Germinal center (tissue), 1 donor: ENCODE results near the gene CFAP46.
"Not testable (repeated sequence)": the region's sequence is repeated elsewhere in the genome, so short reads cannot be mapped to it uniquely, and the experiment has no call there.

Experiments
- DNase-seq: peaks from one replicate; pipeline ENCODE4 v3.0.0; 2012; ENCODE audit warnings: mixed read lengths, low spot score

Gene CFAP46

DNA sequence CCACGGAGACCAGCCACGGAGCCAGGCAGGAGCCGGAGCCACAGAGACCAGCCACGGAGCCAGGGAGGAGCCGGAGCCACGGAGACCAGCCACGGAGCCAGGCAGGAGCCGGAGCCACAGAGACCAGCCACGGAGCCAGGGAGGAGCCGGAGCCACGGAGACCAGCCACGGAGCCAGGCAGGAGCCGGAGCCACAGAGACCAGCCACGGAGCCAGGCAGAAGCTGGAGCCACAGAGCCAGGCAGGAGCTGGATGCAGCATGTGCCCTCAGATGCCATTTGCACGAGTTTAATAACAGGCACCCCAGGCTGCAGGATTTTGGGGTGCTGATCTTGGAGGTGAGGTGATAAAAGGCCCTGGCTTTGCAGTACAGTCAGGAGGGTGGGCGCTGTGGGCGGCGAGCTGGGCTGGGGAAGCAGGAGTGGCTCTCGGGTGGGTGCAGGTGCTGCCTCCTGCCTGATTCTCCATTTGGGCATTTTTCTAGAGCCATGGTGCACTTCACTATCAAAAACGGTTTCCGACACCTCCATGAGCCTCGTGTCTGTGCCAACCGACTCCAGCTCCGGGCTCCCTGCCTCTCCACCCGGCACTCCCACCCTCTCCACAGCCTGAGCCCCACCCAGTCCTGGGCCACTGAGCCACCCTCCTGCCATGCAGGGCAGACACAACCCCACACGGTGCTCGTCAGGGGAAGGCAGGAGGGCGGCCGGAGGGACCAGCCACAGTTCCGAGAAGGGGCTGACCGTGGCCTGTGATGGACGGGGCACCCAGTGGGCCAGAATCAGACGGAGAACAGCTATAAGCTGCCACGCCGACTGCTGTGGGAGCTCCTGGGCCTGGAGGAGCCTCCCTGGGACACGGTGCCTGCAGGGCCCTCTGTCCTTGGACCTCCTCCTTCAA, 115.6 kb downstream of the CFAP46 start:
- DNase-seq = no peak

- not testable (repeated sequence) for DNase-seq
Observed at GRCh38 chr10:132825783-132826523, 116.4 kb downstream of the CFAP46 start.

GRCh38 chr10:132820056-132820455, 122.3 kb downstream of the CFAP46 start:
- DNase-seq = no peak

DNA sequence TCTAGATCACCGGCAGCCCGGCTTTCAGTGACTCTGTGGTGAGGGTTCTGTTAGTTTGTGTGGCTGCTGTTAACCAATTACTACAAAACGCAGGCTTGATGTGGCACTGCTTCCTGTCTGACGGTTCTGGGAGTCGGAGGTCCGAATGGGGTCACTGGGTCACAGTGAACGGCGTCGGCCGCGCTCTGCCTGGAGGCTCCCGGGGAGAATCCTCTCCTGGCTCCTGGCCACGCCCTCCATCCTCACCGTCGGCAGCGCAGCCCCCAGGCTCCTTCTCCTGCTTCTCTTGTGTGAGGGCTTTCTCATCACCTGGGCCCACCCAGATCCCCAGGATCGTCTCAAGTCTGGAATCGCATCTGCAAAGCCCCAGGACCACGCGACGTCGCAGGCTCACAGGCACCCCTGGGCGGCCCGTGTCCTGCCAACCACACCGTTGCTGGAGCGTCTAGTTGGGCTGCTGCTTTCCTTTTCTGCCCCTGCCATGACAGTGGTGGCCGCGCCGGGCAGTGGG, 124.6 kb downstream of the CFAP46 start:
- no peak for DNase-seq

DNA sequence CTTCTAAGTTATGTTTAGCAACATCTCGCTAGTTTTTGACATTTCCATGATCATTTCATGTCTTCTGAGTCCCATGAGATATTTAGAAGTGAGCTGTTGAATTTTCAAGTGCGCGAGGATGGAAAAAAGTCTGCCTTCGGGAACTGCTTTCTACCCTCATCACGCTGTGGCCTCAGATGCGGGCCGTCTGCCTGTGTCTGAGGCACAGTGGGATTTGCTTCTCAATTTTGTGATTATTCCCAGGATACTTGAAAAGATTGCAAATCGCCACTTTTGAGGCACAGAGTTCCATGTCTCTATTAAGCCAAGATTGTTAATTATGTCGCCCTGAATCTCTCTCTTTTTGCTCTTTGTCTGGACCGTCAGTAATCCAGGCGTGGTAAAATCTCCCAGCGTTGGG, 125.7 kb downstream of the CFAP46 start:
- DNase-seq = no peak

- DNase-seq = no peak
Observed at GRCh38 chr10:132815168-132815857, 127.1 kb downstream of the CFAP46 start.

GRCh38 chr10:132814469-132814856, 127.9 kb downstream of the CFAP46 start:
- DNase-seq = no peak

DNA sequence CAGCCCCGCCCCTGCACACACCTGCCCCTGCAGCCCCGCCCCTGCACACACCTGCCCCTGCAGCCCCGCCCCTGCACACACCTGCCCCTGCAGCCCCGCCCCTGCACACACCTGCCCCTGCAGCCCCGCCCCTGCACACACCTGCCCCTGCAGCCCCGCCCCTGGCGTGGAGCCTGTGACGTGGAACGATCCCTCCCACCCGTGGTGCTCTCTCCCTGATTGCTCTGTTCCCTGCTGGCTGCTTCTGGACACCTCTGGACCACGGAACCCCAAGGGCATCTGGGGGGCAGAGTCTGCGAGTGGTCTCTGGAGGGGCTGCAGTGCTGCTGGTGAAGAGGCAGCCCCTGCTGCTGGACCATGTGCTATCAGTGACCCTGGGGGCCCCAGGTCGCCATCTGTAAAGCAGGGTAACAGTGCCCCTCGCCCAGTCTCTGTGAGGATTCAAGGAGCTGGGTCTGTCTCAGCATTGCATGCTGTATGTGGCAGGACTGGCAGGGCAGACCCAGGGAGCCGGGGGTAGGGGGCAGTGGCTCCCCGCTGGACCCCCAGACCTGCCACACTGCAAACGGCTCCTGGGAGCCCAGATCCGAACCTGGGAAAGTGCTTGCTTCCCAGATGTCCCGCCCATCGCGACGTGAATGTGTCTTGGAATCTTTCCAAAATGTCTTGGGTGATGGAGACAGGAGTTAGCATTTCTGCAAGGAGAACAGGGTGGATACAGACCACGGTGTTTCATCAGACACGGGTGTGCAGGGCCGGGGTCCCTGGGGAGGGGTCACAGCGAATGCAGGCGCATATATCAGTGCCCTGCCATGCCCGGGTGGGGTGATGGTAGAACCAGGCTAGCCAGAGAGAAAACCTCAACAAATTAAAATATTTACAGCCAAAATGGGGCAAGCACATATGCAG, 128.6 kb downstream of the CFAP46 start:
- DNase-seq = no peak

DNA sequence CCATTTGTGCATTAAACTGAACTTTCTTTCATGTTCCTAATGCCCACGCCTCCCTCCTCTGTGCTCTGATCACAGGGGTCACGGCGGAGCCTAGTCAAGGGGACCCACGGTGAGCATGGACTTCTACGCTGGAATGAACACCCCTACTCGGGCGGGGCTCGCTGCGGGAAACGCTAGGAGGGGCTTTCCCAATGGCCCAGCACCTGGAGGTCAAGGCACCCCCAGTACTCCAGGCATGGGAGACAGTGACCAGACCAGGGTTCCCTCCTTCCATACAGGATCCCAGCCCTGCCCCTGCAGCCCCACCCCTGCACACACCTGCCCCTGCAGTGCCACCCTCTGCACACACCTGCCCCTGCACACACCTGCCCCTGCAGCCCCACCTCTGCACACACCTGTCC, 129.4 kb downstream of the CFAP46 start:
- DNase-seq = no peak

GRCh38 chr10:132812520-132812919, 129.8 kb downstream of the CFAP46 start:
- DNase-seq = no peak

GRCh38 chr10:132811891-132812481, 130.4 kb downstream of the CFAP46 start:
- DNase-seq = no peak

GRCh38 chr10:132810807-132811700, 131.3 kb downstream of the CFAP46 start:
- DNase-seq = no peak

GRCh38 chr10:132810141-132810806, 132.1 kb downstream of the CFAP46 start:
- no peak for DNase-seq

DNA sequence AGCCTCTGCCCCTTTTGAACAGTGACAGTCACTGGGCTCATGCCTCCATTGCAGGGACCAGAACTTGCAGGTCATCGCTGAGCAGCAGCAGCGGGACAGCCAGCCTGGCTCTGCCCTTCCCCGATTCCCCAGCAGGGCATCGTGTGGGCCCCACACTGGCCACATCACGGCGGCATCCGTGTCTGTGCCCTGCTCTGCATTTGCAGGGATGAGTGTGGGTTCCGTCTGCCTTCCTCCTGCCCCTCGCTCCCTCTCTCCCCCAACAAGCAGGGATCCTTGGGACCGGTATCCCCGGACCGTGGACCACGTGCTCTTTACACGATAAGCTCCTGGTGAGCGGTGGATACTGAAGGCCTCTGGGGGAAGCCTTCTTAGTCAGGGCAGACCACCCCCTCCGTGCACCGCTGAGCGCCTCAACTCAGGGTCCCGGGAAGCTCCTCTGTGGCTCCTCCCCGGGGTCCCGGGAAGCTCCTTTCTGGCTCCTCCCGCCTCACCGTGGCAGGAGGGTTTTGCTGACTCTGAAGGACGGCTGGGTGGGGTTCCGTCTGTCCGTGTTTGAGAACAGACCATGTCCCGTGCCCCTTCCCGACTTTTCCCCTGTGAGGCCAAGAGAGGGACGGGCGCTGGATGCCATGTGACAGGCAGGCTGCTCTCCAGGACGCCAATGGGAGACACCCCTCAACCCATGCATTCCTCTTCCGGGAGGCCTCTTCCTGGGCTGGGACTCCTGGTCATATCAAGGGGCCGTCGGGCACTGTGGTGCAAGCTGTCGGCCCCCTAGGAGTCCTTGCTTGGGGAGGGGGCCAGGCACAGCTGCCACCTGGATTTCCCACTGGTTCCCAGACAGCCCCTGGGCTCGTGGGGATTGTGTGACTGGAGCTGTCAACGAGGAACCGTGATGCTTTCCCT, 132.9 kb downstream of the CFAP46 start:
- DNase-seq = no peak

DNA sequence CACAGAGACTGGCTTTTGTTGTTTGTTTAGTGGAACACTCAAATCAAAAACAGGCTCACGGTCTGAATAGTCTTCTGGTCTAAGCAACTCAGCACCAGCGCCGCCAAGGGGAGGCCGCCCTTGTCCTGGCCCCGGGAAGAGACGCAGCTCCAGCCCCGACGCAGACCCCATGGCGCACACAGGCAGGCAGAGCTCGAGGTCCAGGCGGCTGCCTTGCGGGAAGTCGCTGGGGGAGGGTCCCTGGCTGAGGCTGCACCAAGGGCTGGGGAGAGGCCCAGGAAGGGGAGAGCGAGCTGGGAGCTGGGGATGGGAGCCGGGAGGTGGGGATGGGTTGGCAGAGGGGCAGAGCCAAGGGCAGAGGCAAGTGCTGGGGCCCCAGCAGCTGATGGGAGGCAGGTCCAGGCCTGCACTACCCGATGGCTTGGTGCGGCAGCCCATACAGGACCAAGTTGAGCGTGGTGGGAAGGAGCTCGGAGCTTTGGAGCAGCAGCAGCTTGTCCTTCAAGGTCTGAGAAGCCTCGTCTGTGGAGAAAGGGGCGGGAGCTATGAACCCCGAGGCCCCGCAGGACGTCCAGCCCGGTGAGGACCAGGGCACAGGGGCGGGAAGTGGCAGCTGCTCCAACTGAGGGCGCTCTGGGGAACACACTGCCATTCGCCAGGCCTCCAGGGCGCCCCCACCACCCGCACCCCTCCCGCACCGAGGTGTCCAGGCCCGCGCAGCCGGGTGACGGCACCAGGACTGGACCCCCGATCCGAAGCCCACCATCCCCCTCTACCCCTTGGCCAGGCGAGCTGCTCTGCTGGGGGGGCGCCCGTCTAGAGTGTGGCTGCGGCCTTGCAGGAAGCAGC, 133.8 kb downstream of the CFAP46 start:
- no peak for DNase-seq

- no peak for DNase-seq
Observed at GRCh38 chr10:132807621-132808049, 134.7 kb downstream of the CFAP46 start.

DNA sequence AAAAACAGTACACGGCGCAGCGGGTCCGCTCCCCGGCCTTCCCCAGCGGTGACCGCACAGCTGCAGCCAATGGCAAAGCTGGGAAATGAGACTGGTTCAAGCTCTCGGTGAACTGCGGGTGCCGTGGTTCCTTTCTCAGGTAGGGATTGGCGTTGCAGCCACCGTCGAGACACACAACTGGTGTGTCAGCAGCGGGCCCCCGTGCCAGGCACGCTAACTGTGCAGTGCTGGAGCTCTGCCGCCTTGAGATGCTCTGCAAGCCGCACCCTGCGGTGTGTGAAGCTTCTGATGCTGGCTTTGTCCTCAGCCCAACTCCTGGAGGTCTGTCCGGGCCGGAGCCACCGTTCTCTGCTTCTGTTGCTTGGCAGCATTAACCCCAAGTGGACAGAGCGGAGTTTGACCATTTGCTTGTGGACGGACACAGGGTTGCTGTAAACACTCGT, 135.8 kb downstream of the CFAP46 start:
- DNase-seq = no peak
